Midbrain (tissue), 1 donor: ENCODE data around the gene EEF1A2.
"Not testable (repeated sequence)": the region's sequence is repeated elsewhere in the genome, so short reads cannot be mapped to it uniquely, and the experiment has no call there.

Experiments
- DNase-seq: peaks from one replicate; lab custom pipeline; 2025; lab: John Stamatoyannopoulos, UW

The EEF1A2 gene

GRCh38 chr20:63520504-63520933 lies 21.6 kb upstream of the EEF1A2 start, which contains the start of gene PPDPF:
PPDPF (plus strand) TSS chr20:63520765; CDS start chr20:63521309, 544 bp downstream.
- peak; percentile 86 for DNase-seq

GRCh38 chr20:63519668-63520503 lies 21.0 kb upstream of the EEF1A2 start:
- peak; percentile 56 for DNase-seq

GRCh38 chr20:63518946-63519667 lies 20.2 kb upstream of the EEF1A2 start:
- no peak for DNase-seq

GRCh38 chr20:63518351-63518861 lies 19.5 kb upstream of the EEF1A2 start:
- no peak for DNase-seq

GRCh38 chr20:63517376-63518309 lies 18.8 kb upstream of the EEF1A2 start:
- DNase-seq, result no peak

- DNase-seq, result not testable (repeated sequence)
These were observed 15.6 kb upstream of the EEF1A2 start for GRCh38 chr20:63514520-63514919.

GRCh38 chr20:63513207-63513606 lies 14.3 kb upstream of the EEF1A2 start:
- no peak for DNase-seq

- no peak for DNase-seq
These were observed 10.2 kb upstream of the EEF1A2 start for GRCh38 chr20:63509088-63509564.

GRCh38 chr20:63508072-63508768 lies 9.3 kb upstream of the EEF1A2 start:
- DNase-seq, result no peak

GRCh38 chr20:63507083-63507743 lies 8.3 kb upstream of the EEF1A2 start:
- DNase-seq, result no peak

- DNase-seq, result no peak
These were observed 6.8 kb upstream of the EEF1A2 start for GRCh38 chr20:63505723-63506122.

- no peak for DNase-seq
These were observed 6.4 kb upstream of the EEF1A2 start for GRCh38 chr20:63505281-63505680.

GRCh38 chr20:63504642-63505041 lies 5.8 kb upstream of the EEF1A2 start:
- no peak for DNase-seq

GRCh38 chr20:63503524-63503923 lies 4.6 kb upstream of the EEF1A2 start:
- DNase-seq, result no peak

GRCh38 chr20:63502671-63503172 lies 3.8 kb upstream of the EEF1A2 start:
- DNase-seq, result no peak

GRCh38 chr20:63501818-63502670 lies 3.2 kb upstream of the EEF1A2 start:
- no peak for DNase-seq

- no peak for DNase-seq
These were observed 2.3 kb upstream of the EEF1A2 start for GRCh38 chr20:63500902-63501817.
